DOHH2 (cell line): ENCODE results near the gene KCTD1.

Experiments
- H3F3A ChIP-seq: fragments of 200-600 bp; sonication (generic), shearing (Covaris generic); 2 replicates; pipeline ENCODE4 v1.6.0; 2016; ENCODE audit warnings: antibody characterized with exemption, mild to moderate bottlenecking; ENCODE audit not compliant: control insufficient read depth, insufficient read depth
- H3K27ac ChIP-seq: fragments of 200-600 bp; sonication (generic); 2 replicates; pipeline ENCODE4 v1.5.1; 2014; ENCODE audit warnings: low read depth, mild to moderate bottlenecking, low read length, moderate library complexity
- H3K27me3 ChIP-seq: fragments of 200-600 bp; sonication (generic); 2 replicates; pipeline ENCODE4 v1.6.1; 2014; ENCODE audit warnings: mild to moderate bottlenecking, low read length, mixed read lengths; ENCODE audit not compliant: control insufficient read depth
- H3K36me3 ChIP-seq: fragments of 200-600 bp; sonication (generic); 2 replicates; pipeline ENCODE4 v1.6.1; 2014; ENCODE audit warnings: mild to moderate bottlenecking, low read length, moderate library complexity, mixed read lengths; ENCODE audit not compliant: control insufficient read depth
- H3K4me1 ChIP-seq: fragments of 200-600 bp; sonication (generic); 2 replicates; pipeline ENCODE4 v1.6.1; 2014; ENCODE audit warnings: mild to moderate bottlenecking, low read length, mixed read lengths; ENCODE audit not compliant: control insufficient read depth
- H3K4me2 ChIP-seq: fragments of 200-600 bp; sonication (generic); 2 replicates; pipeline ENCODE4 v1.6.0; 2014; ENCODE audit warnings: mild to moderate bottlenecking, low read length, moderate library complexity
- H3K4me3 ChIP-seq: fragments of 200-600 bp; sonication (generic); 2 replicates; pipeline ENCODE4 v1.5.1; 2014; ENCODE audit warnings: mild to moderate bottlenecking, low read length, mixed read lengths
- H3K79me2 ChIP-seq: fragments of 200-600 bp; sonication (generic); 2 replicates; pipeline ENCODE4 v1.6.1; 2014; ENCODE audit warnings: mild to moderate bottlenecking, low read length, mixed read lengths; ENCODE audit not compliant: control insufficient read depth
- H3K9me2 ChIP-seq: fragments of 200-600 bp; sonication (generic); replicated peaks from 2 replicates; pipeline ENCODE4 v1.6.1; 2014; ENCODE audit warnings: mild to moderate bottlenecking, low read length, mixed read lengths; ENCODE audit not compliant: control insufficient read depth
- H3K9me3 ChIP-seq: fragments of 200-600 bp; sonication (generic); 2 replicates; pipeline ENCODE4 v1.6.1; 2014; ENCODE audit warnings: antibody characterized with exemption, low read length, mixed read lengths; ENCODE audit not compliant: control insufficient read depth, insufficient read depth
- H4K20me1 ChIP-seq: fragments of 200-600 bp; sonication (generic); 2 replicates; pipeline ENCODE4 v1.6.0; 2014; ENCODE audit warnings: low read depth, mild to moderate bottlenecking, antibody characterized with exemption, low read length, moderate library complexity; ENCODE audit not compliant: control insufficient read depth, insufficient read depth
- CTCF ChIP-seq: fragments of 200-600 bp; sonication (generic); IDR thresholded peaks from one replicate; pipeline ENCODE4 v1.5.1; 2014; ENCODE audit warnings: antibody characterized with exemption, mild to moderate bottlenecking, low read depth, low read length; ENCODE audit not compliant: poor library complexity, severe bottlenecking
- EZH2phosphoT487 ChIP-seq: fragments of 200-600 bp; sonication (generic); IDR thresholded peaks from 2 replicates; pipeline ENCODE4 v1.6.1; 2017; ENCODE audit warnings: borderline replicate concordance, mild to moderate bottlenecking, antibody characterized with exemption, low read length, moderate library complexity, mixed read lengths

Gene KCTD1

GRCh38 chr18:26474542-26474941 lies 73.8 kb downstream of the KCTD1 start:
- Histone ChIP-seq H3K79me2 (no peaks in the 10 kb centered on the region), H4K20me1 (no peaks in the 10 kb centered on the region), H3K4me2 (no peak overlapping the region), H3K4me1 (peaks cover 22% of the 10 kb centered on the region), H3K9me2 (no peaks in the 10 kb centered on the region), H3K27ac (no peak overlapping the region), H3K4me3 (no peak overlapping the region), H3K36me3 (no peaks in the 10 kb centered on the region), H3F3A (no peaks in the 10 kb centered on the region), H3K9me3 (no peaks in the 10 kb centered on the region), H3K27me3 (no peaks in the 10 kb centered on the region)
- TF ChIP-seq EZH2phosphoT487, result no peak
- no peak for TF ChIP-seq CTCF

- Histone ChIP-seq H3K9me3 (no peaks in the 10 kb centered on the region), H3K4me2 (no peak overlapping the region), H3K27ac (no peak overlapping the region), H3K4me1 (peaks cover 31% of the 10 kb centered on the region), H3K9me2 (no peaks in the 10 kb centered on the region), H3K4me3 (no peak overlapping the region), H4K20me1 (no peaks in the 10 kb centered on the region), H3K79me2 (no peaks in the 10 kb centered on the region), H3F3A (no peaks in the 10 kb centered on the region), H3K27me3 (no peaks in the 10 kb centered on the region), H3K36me3 (no peaks in the 10 kb centered on the region)
- TF ChIP-seq CTCF, result no peak
- no peak for TF ChIP-seq EZH2phosphoT487
Observed at GRCh38 chr18:26473672-26474071, 74.7 kb downstream of the KCTD1 start.

GRCh38 chr18:26471826-26472225 lies 76.5 kb downstream of the KCTD1 start:
- Histone ChIP-seq H3K9me2 (no peaks in the 10 kb centered on the region), H3F3A (no peaks in the 10 kb centered on the region)
- TF ChIP-seq CTCF, result no peak
- no peak for TF ChIP-seq EZH2phosphoT487

More at GRCh38 chr18:26471826-26472225, 76.5 kb downstream of the KCTD1 start:
- Histone ChIP-seq H3K27ac (no peak overlapping the region), H3K36me3 (no peaks in the 10 kb centered on the region), H3K27me3 (no peaks in the 10 kb centered on the region), H3K4me3 (no peak overlapping the region), H4K20me1 (no peaks in the 10 kb centered on the region), H3K4me2 (no peak overlapping the region), H3K9me3 (no peaks in the 10 kb centered on the region), H3K4me1 (peaks cover 33% of the 10 kb centered on the region), H3K79me2 (no peaks in the 10 kb centered on the region)
